Liver (tissue), 9 donors: ENCODE measurements around the gene IFT43. TPM values are rescaled to one million over a fixed set of nuclear protein-coding genes. Genes with fewer than 3 reads are reported as not detected.

Experiments used
- DNase-seq: peaks from one replicate; pipeline ENCODE4 v3.0.0-alpha.2; 2017; ENCODE audit warnings: low spot score
- H3K27ac ChIP-seq, 2 donors: one replicate each; pipeline ENCODE4 v1.7.0; 2013; ENCODE audit warnings: inconsistent platforms in 2 of 2, low read length in 2 of 2, control low read depth in 1 of 2, low read depth in 1 of 2, mild to moderate bottlenecking in 1 of 2
- H3K27me3 ChIP-seq, 4 donors: one replicate each; pipeline versions ENCODE4 v1.6.1 to v1.7.0; 2013; ENCODE audit warnings: low read length in 3 of 4, inconsistent platforms in 1 of 4, mild to moderate bottlenecking in 1 of 4, moderate library complexity in 1 of 4; ENCODE audit not compliant: control insufficient read depth in 4 of 4, insufficient read depth in 4 of 4
- H3K36me3 ChIP-seq, 4 donors: one replicate each; pipeline versions ENCODE4 v1.6.1 to v1.7.0; 2013; ENCODE audit warnings: low read length in 3 of 4, mild to moderate bottlenecking in 3 of 4, low read depth in 1 of 4, moderate library complexity in 1 of 4; ENCODE audit not compliant: control insufficient read depth in 4 of 4, insufficient read depth in 3 of 4
- H3K4me1 ChIP-seq, 4 donors: one replicate each; pipeline versions ENCODE4 v1.6.1 to v1.7.0; 2013; ENCODE audit warnings: low read length in 3 of 4, mild to moderate bottlenecking in 3 of 4, moderate library complexity in 1 of 4; ENCODE audit not compliant: control insufficient read depth in 4 of 4, insufficient read depth in 4 of 4
- H3K4me3 ChIP-seq, 3 donors: one replicate each; pipeline versions ENCODE4 v1.6.1 to v1.7.0; 2013; ENCODE audit warnings: low read length in 3 of 3, control low read depth in 1 of 3, low read depth in 1 of 3, mild to moderate bottlenecking in 1 of 3
- H3K9ac ChIP-seq, 2 donors: one replicate each; pipeline ENCODE4 v1.7.0; 2013; ENCODE audit warnings: low read length in 2 of 2, mild to moderate bottlenecking in 2 of 2, moderate library complexity in 2 of 2, control low read depth in 1 of 2, low read depth in 1 of 2
- H3K9me3 ChIP-seq, 4 donors: one replicate each; pipeline versions ENCODE4 v1.6.1 to v1.7.0; 2013; ENCODE audit warnings: low read length in 3 of 4; ENCODE audit not compliant: control insufficient read depth in 4 of 4
- EGR1 ChIP-seq, 2 donors: IDR thresholded peaks; 2 replicates each; pipeline ENCODE4 v1.6.1; 2016 to 2018; ENCODE audit warnings: antibody characterized with exemption in 2 of 2, low read depth in 2 of 2
- FOXA1 ChIP-seq: IDR thresholded peaks from 2 replicates; pipeline ENCODE4 v1.6.1; 2016; ENCODE audit warnings: antibody characterized with exemption
- FOXA2 ChIP-seq: IDR thresholded peaks from 2 replicates; pipeline ENCODE4 v1.6.1; 2016; ENCODE audit warnings: antibody characterized with exemption
- HNF4A ChIP-seq, 2 donors: conservative IDR thresholded peaks; 2 replicates each; pipeline ENCODE4 v1.6.1; 2016; ENCODE audit warnings: antibody characterized with exemption in 2 of 2, mild to moderate bottlenecking in 2 of 2
- HNF4G ChIP-seq: IDR thresholded peaks from 2 replicates; pipeline ENCODE4 v1.6.1; 2016; ENCODE audit warnings: antibody characterized with exemption
- JUND ChIP-seq, 2 donors: IDR thresholded peaks; 2 replicates each; pipeline ENCODE4 v1.6.1; 2016; ENCODE audit warnings: antibody characterized with exemption in 2 of 2
- NR2F2 ChIP-seq: IDR thresholded peaks from 2 replicates; pipeline ENCODE4 v1.6.1; 2016; ENCODE audit warnings: antibody characterized with exemption
- RAD21 ChIP-seq, 2 donors: IDR thresholded peaks; 2 replicates each; pipeline ENCODE4 v1.6.1; 2016; ENCODE audit warnings: antibody characterized with exemption in 2 of 2, mild to moderate bottlenecking in 2 of 2
- TAF1 ChIP-seq: conservative IDR thresholded peaks from 2 replicates; pipeline ENCODE4 v1.6.1; 2016; ENCODE audit warnings: antibody characterized with exemption, mild to moderate bottlenecking
- YY1 ChIP-seq: IDR thresholded peaks from 2 replicates; pipeline ENCODE4 v1.6.1; 2016; ENCODE audit warnings: antibody characterized with exemption, mild to moderate bottlenecking
- WGBS: extraction: QIAGEN DNeasy Blood & Tissue Kit; methylation state at CpG from one replicate; pipeline ENCODE4 v1.1.7; 2013; 5-methylcytosine and 5-hydroxymethylcytosine counted together
- polyA plus RNA-seq, 2 donors: library from polyadenylated mRNA; stranded (reverse) in 1 of 2; unstranded in 1 of 2; fragments of 200-250 nt in 1 of 2; fragments of >200 nt in 1 of 2; fragmentation: Nextera tagmentation in 1 of 2; extraction: Ambion mirVana in 1 of 2; gene quantifications; one replicate each; pipeline versions ENCODE4 v1.2.1 to v1.2.3, GENCODE V29; 2013 to 2015
- total RNA-seq, 2 donors: library from RNA; depleted of rRNA; stranded (reverse); fragments of >200 nt; gene quantifications; one replicate each; pipeline ENCODE4 v1.2.3, GENCODE V29; 2014
- TF ChIP-seq, protein P1 (sequence below): IDR thresholded peaks from 2 replicates; pipeline ENCODE4 v1.6.1; 2016; ENCODE audit warnings: antibody characterized with exemption
- TF ChIP-seq, protein P2 (sequence below): IDR thresholded peaks from 2 replicates; pipeline ENCODE4 v1.6.1; 2016; ENCODE audit warnings: antibody characterized with exemption
- TF ChIP-seq, protein P3 (sequence below): fragments of 150-350 bp; IDR thresholded peaks from 2 replicates; pipeline ENCODE4 v1.5.1; 2017; ENCODE audit warnings: improper control_type of control experiment, low read depth, low read length; ENCODE audit not compliant: missing input control
- donor health status: healthy.
- donor health status: healthy.
- donor health status: healthy.
- donor health status: healthy.
- donor health status: healthy.

IFT43 gene
- total and polyA plus RNA-seq, 4 donors = 7.8 to 33.6 (median 19.3) TPM

DNA sequence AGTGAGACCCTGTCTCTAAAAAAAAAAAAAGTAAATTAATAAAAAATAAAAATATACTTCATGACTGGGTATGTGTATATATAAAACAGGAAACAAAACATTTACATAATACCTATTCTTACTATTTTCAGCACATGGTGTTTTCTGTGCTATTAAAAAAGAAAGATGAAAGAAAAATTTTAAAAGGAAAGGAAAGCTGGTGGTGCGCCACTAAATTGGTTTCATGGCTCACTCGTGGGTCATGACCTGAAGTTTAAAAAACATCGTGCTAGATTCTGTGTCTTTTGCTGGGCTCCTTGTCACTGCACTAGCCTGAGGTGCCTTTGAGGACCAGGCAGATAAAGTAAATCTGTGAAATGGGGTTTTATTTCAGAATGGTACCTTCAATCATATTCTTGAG lies 69.8 kb downstream of the IFT43 start:
- Histone ChIP-seq H3K9ac (no peak overlapping the region), H3K27me3 (no peaks in the 10 kb centered on the region), H3K4me1 (no peaks in the 10 kb centered on the region), H3K27ac (no peak overlapping the region), H3K9me3 (no peaks in the 10 kb centered on the region), H3K36me3 (peaks cover 0 to 11% (median 7%) of the 10 kb centered on the region in 4 donors), H3K4me3 (no peak overlapping the region)
- no peak for TF ChIP-seq FOXA1
- no peak for TF ChIP-seq TAF1
- TF ChIP-seq HNF4A (conservative IDR thresholded peaks at IDR 0.05) = no peak
- no peak for TF ChIP-seq NR2F2
- TF ChIP-seq FOXA2 = no peak
- TF ChIP-seq HNF4G = no peak
- TF ChIP-seq, protein P1, sequence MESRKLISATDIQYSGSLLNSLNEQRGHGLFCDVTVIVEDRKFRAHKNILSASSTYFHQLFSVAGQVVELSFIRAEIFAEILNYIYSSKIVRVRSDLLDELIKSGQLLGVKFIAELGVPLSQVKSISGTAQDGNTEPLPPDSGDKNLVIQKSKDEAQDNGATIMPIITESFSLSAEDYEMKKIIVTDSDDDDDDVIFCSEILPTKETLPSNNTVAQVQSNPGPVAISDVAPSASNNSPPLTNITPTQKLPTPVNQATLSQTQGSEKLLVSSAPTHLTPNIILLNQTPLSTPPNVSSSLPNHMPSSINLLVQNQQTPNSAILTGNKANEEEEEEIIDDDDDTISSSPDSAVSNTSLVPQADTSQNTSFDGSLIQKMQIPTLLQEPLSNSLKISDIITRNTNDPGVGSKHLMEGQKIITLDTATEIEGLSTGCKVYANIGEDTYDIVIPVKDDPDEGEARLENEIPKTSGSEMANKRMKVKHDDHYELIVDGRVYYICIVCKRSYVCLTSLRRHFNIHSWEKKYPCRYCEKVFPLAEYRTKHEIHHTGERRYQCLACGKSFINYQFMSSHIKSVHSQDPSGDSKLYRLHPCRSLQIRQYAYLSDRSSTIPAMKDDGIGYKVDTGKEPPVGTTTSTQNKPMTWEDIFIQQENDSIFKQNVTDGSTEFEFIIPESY = no peak
- TF ChIP-seq RAD21 (IDR thresholded peaks at IDR 0.05) = no peak
- TF ChIP-seq JUND (IDR thresholded peaks at IDR 0.05) = no peak
- TF ChIP-seq EGR1 (IDR thresholded peaks at IDR 0.05; ENCODE audit: low read depth in 2 of 2) = no peak
- TF ChIP-seq, protein P2, sequence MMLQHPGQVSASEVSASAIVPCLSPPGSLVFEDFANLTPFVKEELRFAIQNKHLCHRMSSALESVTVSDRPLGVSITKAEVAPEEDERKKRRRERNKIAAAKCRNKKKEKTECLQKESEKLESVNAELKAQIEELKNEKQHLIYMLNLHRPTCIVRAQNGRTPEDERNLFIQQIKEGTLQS = no peak
- TF ChIP-seq, protein P3, sequence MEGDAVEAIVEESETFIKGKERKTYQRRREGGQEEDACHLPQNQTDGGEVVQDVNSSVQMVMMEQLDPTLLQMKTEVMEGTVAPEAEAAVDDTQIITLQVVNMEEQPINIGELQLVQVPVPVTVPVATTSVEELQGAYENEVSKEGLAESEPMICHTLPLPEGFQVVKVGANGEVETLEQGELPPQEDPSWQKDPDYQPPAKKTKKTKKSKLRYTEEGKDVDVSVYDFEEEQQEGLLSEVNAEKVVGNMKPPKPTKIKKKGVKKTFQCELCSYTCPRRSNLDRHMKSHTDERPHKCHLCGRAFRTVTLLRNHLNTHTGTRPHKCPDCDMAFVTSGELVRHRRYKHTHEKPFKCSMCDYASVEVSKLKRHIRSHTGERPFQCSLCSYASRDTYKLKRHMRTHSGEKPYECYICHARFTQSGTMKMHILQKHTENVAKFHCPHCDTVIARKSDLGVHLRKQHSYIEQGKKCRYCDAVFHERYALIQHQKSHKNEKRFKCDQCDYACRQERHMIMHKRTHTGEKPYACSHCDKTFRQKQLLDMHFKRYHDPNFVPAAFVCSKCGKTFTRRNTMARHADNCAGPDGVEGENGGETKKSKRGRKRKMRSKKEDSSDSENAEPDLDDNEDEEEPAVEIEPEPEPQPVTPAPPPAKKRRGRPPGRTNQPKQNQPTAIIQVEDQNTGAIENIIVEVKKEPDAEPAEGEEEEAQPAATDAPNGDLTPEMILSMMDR = no peak
- no peak for TF ChIP-seq YY1
- 57% methylated on average over 3 of the region's 3 CpGs for WGBS
- DNase-seq = no peak

DNA sequence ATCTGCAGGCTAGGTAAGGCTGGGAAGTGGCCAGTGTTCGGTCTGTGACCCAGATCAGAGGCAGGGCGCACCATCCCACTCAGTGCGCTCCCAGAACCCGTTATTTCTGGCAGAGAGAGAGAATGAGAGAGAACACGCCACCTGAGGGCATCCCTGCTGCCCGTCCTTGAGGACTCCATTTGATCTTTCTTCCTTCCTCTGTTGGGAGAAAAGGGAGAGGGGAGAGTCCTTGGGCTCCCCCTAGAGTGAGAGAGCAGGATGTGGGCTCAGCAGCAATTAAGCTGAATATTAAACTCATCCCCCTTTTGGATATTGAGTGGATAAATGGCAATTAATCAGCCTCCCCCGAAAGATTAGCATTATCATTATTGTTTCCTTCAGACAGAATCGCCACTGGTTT lies 70.6 kb downstream of the IFT43 start:
- H3K4me3 ChIP-seq = no peak overlapping the region
- H3K4me1 ChIP-seq = no peaks in the 10 kb centered on the region
- H3K9me3 ChIP-seq = no peaks in the 10 kb centered on the region
- TF ChIP-seq, protein P3 = peak; percentile 10
- TF ChIP-seq RAD21 (IDR thresholded peaks at IDR 0.05) (peak in 1 of 2 donors; percentile 53), HNF4G (no peak), FOXA1 (no peak), TAF1 (no peak)
- H3K27me3 ChIP-seq = no peaks in the 10 kb centered on the region
- H3K36me3 ChIP-seq = peaks cover 0 to 11% (median 7%) of the 10 kb centered on the region in 4 donors
- H3K9ac ChIP-seq = no peak overlapping the region
- WGBS = 93% methylated on average over 8 of the region's 8 CpGs
- H3K27ac ChIP-seq = no peak overlapping the region
- DNase-seq = no peak
